Endothelial cell (in vitro differentiated cells): ENCODE results near the gene MUC6. TPM values are rescaled to one million over a fixed set of nuclear protein-coding genes. Genes with fewer than 3 reads are reported as not detected.
A peak's percentile ranks its signal among the peaks of the same experiment; 100 is the strongest.

Experiments used
- DNase-seq: peaks from one replicate; pipeline ENCODE4 v3.0.0; 2021; ENCODE audit warnings: low spot score
- H3K27ac Mint-ChIP-seq: one replicate; pipeline ENCODE4 v1.8.0; 2021; ENCODE audit warnings: mixed read lengths, inconsistent platforms; ENCODE audit not compliant: unreplicated experiment
- H3K27me3 Mint-ChIP-seq: one replicate; pipeline ENCODE4 v1.8.0; 2021; ENCODE audit warnings: mild to moderate bottlenecking, moderate library complexity, mixed read lengths, inconsistent platforms; ENCODE audit not compliant: unreplicated experiment
- H3K36me3 Mint-ChIP-seq: one replicate; pipeline ENCODE4 v1.8.0; 2021; ENCODE audit warnings: mild to moderate bottlenecking, low read depth, mixed read lengths, inconsistent platforms; ENCODE audit not compliant: unreplicated experiment
- H3K4me1 Mint-ChIP-seq: one replicate; pipeline ENCODE4 v1.8.0; 2021; ENCODE audit warnings: mild to moderate bottlenecking, mixed read lengths, inconsistent platforms; ENCODE audit not compliant: unreplicated experiment
- H3K4me3 Mint-ChIP-seq: one replicate; pipeline ENCODE4 v1.8.0; 2021; ENCODE audit warnings: mild to moderate bottlenecking, mixed read lengths, inconsistent platforms; ENCODE audit not compliant: unreplicated experiment
- H3K9me3 Mint-ChIP-seq: one replicate; pipeline ENCODE4 v1.8.0; 2021; ENCODE audit warnings: mixed read lengths, inconsistent platforms; ENCODE audit not compliant: unreplicated experiment
- CTCF ChIP-seq: fragments of 200-600 bp; sonication (generic); IDR thresholded peaks from one replicate; pipeline ENCODE4 v1.5.0; 2021; ENCODE audit warnings: antibody characterized with exemption; ENCODE audit not compliant: unreplicated experiment
- total RNA-seq: library from RNA; stranded (reverse); fragmentation: NEBNext Ultra II Directional; extraction: Animal tissue kit (Norgen Biotek cat#: 25700); gene quantifications from one replicate; pipeline ENCODE4 v1.2.1, GENCODE V29; 2021; ENCODE audit not compliant: unreplicated experiment

Gene MUC6
- total RNA-seq, 1 donor from 2014 or later: not detected

DNA sequence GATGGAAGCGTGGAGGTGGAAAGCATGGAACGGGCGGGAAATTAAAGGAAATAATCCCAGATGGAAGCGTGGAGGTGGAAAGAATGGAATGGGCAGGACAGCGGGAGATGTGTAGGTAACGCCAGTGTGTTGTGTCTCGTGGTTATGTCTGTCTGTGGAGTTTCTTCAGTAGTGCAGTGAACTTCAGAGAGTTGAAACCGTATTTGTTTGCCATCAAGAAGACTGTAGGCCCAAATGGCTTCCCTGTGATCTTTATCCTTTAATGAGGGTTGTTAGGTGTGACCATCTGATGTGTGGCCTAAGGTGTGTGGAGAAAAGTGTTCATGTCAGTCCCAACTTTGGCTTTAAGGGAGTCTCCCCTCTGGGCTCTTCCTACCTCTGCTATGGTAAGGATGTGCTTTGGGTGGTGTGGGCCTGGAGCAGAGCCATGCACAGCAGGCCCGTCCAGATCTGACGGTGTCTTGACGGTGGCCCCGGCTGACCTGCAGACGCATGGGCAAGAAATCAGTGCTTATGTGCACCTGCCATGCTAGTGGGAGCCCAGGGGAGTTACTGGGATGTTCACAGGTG, 71.2 kb downstream of the MUC6 start:
- Mint-ChIP-seq H3K4me3 (no peak overlapping the region), H3K27me3 (peaks cover 3% of the 10 kb centered on the region), H3K27ac (no peak overlapping the region), H3K36me3 (peaks cover 37% of the 10 kb centered on the region), H3K9me3 (no peaks in the 10 kb centered on the region), H3K4me1 (peaks cover 5% of the 10 kb centered on the region)
- DNase-seq: no peak
- no peak for TF ChIP-seq CTCF

GRCh38 chr11:963852-964251, 72.7 kb downstream of the MUC6 start:
- no peak for DNase-seq
- H3K27ac Mint-ChIP-seq: no peak overlapping the region
- peaks cover 5% of the 10 kb centered on the region for H3K4me1 Mint-ChIP-seq
- H3K27me3 Mint-ChIP-seq: peaks cover 3% of the 10 kb centered on the region
- TF ChIP-seq CTCF: no peak
- H3K36me3 Mint-ChIP-seq: peaks cover 41% of the 10 kb centered on the region
- peak overlapping the region; percentile 22 for H3K4me3 Mint-ChIP-seq
- H3K9me3 Mint-ChIP-seq: no peaks in the 10 kb centered on the region

Other genes with a start within 250 kb of the MUC6 start
- not detected for gene CEND1, start 246.6 kb downstream of the MUC6 start, total RNA-seq
- gene SLC25A22, start 238.4 kb downstream of the MUC6 start, total RNA-seq: 17.8 TPM
- gene PIDD1, start 231.5 kb downstream of the MUC6 start, total RNA-seq: 13.7 TPM
- gene RPLP2, start 226.8 kb downstream of the MUC6 start, total RNA-seq: 2,188 TPM
- gene PNPLA2, start 217.8 kb downstream of the MUC6 start, total RNA-seq: 40.5 TPM
- gene CRACR2B, start 208.8 kb downstream of the MUC6 start, total RNA-seq: 28.8 TPM
- gene CD151, start 203.8 kb downstream of the MUC6 start, total RNA-seq: 49.6 TPM
- 76.7 TPM for gene POLR2L, start 194.2 kb downstream of the MUC6 start, total RNA-seq
- 26.4 TPM for gene TSPAN4, start 193.9 kb downstream of the MUC6 start, total RNA-seq
- 69.3 TPM for gene CHID1, start 125.9 kb downstream of the MUC6 start, total RNA-seq
- 287 TPM for gene AP2A2, start 110.8 kb downstream of the MUC6 start, total RNA-seq
- not detected for gene MUC2, start 38.2 kb upstream of the MUC6 start, total RNA-seq
- not detected for gene MUC5AC, start 121.2 kb upstream of the MUC6 start, total RNA-seq
- not detected for gene MUC5B, start 186.3 kb upstream of the MUC6 start, total RNA-seq